ENCODE data around the gene SEC22C.

DNA sequence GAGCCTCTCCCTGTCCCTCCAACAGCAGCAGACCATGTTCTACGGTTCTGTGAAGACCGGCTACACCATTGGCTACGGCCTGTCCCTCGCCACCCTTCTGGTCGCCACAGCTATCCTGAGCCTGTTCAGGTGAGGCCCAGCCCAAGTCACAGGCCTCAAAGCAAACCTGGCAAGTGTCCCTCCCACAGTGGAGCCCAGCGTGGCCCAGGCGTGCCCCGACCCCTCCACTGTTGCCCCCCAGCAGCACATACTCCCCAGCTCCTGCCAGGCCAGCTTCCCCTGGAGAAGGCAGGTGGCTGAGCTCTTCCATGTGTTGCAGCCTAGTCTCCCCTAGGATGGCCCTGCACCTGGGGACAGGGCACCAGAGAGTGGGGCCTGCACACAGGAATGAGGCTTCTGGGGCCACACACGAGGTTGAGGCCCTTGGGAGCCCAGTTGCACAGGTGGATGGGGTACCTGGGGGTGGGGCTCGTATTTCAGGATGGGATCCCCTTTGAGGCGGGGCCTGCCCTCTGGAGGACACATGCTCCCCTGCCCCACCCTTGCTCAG lies 54.3 kb downstream of the SEC22C start:
- TF ChIP-seq EP300 (IDR thresholded peaks at IDR 0.05) (no peak), POLR2AphosphoS5 (IDR thresholded peaks at IDR 0.05) (no peak)
- TF ChIP-seq, protein P1, sequence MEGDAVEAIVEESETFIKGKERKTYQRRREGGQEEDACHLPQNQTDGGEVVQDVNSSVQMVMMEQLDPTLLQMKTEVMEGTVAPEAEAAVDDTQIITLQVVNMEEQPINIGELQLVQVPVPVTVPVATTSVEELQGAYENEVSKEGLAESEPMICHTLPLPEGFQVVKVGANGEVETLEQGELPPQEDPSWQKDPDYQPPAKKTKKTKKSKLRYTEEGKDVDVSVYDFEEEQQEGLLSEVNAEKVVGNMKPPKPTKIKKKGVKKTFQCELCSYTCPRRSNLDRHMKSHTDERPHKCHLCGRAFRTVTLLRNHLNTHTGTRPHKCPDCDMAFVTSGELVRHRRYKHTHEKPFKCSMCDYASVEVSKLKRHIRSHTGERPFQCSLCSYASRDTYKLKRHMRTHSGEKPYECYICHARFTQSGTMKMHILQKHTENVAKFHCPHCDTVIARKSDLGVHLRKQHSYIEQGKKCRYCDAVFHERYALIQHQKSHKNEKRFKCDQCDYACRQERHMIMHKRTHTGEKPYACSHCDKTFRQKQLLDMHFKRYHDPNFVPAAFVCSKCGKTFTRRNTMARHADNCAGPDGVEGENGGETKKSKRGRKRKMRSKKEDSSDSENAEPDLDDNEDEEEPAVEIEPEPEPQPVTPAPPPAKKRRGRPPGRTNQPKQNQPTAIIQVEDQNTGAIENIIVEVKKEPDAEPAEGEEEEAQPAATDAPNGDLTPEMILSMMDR (IDR thresholded peaks at IDR 0.05) = no peak
